GM19240 (cell line): ENCODE data around the gene SGCG.
"Not testable (repeated sequence)": the region's sequence is repeated elsewhere in the genome, so short reads cannot be mapped to it uniquely, and the experiment has no call there.

Experiments
- DNase-seq: peaks from one replicate; pipeline ENCODE4 v3.0.0; 2011; ENCODE audit warnings: low spot score; ENCODE audit not compliant: insufficient read length

Gene SGCG

GRCh38 chr13:23205807-23206206 lies 25.0 kb downstream of the SGCG start:
- DNase-seq = no peak

- DNase-seq = no peak
These were observed 31.9 kb downstream of the SGCG start for GRCh38 chr13:23212671-23213070.

GRCh38 chr13:23231241-23231640 lies 50.5 kb downstream of the SGCG start:
- no peak for DNase-seq

GRCh38 chr13:23235994-23236393 lies 55.2 kb downstream of the SGCG start:
- no peak for DNase-seq

GRCh38 chr13:23243066-23243465 lies 62.3 kb downstream of the SGCG start:
- DNase-seq = no peak

GRCh38 chr13:23248410-23248809 lies 67.6 kb downstream of the SGCG start:
- not testable (repeated sequence) for DNase-seq

GRCh38 chr13:23254506-23254905 lies 73.7 kb downstream of the SGCG start:
- no peak for DNase-seq

- DNase-seq = no peak
These were observed 86.8 kb downstream of the SGCG start for GRCh38 chr13:23267571-23267970.

GRCh38 chr13:23268441-23268840 lies 87.7 kb downstream of the SGCG start:
- no peak for DNase-seq

GRCh38 chr13:23271331-23271730 lies 90.6 kb downstream of the SGCG start:
- DNase-seq = no peak

- DNase-seq = no peak
These were observed 92.7 kb downstream of the SGCG start for GRCh38 chr13:23273498-23273897.

GRCh38 chr13:23279321-23279720 lies 98.5 kb downstream of the SGCG start:
- no peak for DNase-seq

GRCh38 chr13:23288564-23288963 lies 107.8 kb downstream of the SGCG start:
- DNase-seq = no peak

- DNase-seq = no peak
These were observed 108.2 kb downstream of the SGCG start for GRCh38 chr13:23288995-23289394.

- no peak for DNase-seq
These were observed 109.2 kb downstream of the SGCG start for GRCh38 chr13:23289917-23290357.

GRCh38 chr13:23292586-23292985 lies 111.8 kb downstream of the SGCG start:
- no peak for DNase-seq

GRCh38 chr13:23314837-23315236 lies 134.1 kb downstream of the SGCG start:
- DNase-seq = not testable (repeated sequence)

GRCh38 chr13:23319883-23320224 lies 139.1 kb downstream of the SGCG start:
- no peak for DNase-seq

- DNase-seq = no peak
These were observed 140.3 kb downstream of the SGCG start for GRCh38 chr13:23320926-23321534.

- no peak for DNase-seq
These were observed 140.9 kb downstream of the SGCG start for GRCh38 chr13:23321535-23322241.

- DNase-seq = no peak
These were observed 141.9 kb downstream of the SGCG start for GRCh38 chr13:23322353-23323336.
